Inflammatory macrophage (primary cell): ENCODE data around the gene DAP.
"Not testable (repeated sequence)": the region's sequence is repeated elsewhere in the genome, so short reads cannot be mapped to it uniquely, and the experiment has no call there.

Source experiments
- DNase-seq, 2 donors: peaks; one replicate each; pipeline ENCODE4 v3.0.0-alpha.2; 2020 to 2022
- total RNA-seq, 18 experiments: gene quantifications; one replicate each; lab custom pipeline; 2026; ENCODE audit warnings: mixed read lengths in 6 of 18, inconsistent platforms in 2 of 18; lab: John Stamatoyannopoulos, UW

The DAP gene, protein sequence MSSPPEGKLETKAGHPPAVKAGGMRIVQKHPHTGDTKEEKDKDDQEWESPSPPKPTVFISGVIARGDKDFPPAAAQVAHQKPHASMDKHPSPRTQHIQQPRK
- total RNA-seq: 27.7 to 98.1 (median 47.8) reads per million in 18 experiments

DNA sequence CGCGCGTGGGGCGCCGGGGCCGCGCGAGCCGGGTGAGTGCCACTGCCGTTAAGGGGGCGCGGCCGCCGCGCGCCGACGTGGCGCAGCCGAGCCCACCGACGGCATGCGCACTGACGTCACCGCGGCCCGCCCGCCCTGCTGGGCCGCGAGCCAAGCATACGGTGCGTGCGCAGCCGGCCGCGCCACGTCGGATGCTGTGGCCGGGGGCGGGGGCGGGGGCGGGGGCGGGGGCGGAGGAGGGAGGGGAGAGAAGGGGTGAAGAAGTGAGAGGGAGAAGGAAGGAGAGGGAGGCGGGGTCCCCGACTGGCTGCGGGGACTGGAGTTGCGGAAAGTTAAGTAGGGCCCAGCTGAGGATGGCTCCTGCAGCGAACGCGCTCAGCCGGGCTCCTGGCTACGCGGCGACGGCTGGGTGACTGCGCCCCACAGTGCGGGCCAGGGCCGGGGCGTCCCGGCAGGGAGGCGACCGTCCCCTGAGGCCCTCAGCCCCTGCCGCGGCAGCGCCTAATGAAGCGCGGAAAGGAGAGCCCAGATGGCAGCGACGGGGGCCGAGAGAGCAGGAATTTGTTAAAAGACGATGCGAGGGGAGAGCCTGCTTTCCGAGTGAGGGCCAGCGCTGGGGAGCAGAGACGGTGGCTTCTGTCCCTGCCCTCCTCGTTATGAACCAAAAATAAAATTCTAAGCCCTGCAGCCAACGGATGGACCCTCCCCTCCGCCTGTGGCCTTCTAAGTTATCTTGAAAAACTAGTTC, at the start of gene DAP:
TSS of gene DAP (minus strand) at position 50 of the 748 bp plus-strand sequence. CDS start 166 bp downstream, outside the sequence.
- DNase-seq: peak; percentile 86 to 93

DNA sequence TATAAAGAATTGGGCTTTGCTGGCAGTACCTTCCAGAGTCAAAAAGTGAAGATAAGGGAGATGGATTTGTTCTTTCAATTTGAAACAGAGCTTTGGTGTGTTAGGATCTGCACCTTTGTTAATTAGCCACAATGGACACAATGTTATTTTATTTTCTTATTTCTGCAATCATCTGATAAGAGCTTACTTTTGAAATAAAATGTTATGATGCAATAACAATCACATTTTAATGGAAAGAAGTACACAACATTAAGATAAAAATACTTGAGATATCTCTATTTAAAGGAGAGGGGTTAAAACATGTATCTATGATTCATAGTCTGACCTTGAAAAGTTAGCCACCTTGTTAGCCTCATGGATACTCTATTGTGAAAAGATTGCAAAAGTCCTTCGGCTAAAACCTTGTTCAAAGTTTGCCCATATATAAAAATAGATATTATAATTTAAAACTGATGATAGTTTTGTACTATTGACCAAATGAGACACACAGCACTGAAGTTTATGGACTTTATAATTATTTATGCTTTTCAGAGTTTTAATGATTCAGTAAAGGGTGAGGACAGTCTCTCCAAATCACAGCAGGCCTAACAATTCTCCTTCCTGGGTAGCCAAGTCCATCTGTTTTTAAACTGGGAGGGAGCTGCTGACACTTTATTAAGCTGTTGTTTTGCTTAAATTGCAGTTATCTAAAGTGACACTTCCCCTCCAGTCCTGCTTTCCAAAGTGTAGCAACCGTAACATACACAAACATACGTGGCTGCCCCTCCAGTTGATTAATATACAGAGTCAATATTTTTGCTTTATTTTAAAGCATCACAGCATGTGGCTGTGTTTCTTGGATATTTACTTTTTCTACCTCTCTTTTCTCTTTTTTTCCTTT, 47.6 kb upstream of the DAP start:
- peak; percentile 8 to 19 for DNase-seq

DNA sequence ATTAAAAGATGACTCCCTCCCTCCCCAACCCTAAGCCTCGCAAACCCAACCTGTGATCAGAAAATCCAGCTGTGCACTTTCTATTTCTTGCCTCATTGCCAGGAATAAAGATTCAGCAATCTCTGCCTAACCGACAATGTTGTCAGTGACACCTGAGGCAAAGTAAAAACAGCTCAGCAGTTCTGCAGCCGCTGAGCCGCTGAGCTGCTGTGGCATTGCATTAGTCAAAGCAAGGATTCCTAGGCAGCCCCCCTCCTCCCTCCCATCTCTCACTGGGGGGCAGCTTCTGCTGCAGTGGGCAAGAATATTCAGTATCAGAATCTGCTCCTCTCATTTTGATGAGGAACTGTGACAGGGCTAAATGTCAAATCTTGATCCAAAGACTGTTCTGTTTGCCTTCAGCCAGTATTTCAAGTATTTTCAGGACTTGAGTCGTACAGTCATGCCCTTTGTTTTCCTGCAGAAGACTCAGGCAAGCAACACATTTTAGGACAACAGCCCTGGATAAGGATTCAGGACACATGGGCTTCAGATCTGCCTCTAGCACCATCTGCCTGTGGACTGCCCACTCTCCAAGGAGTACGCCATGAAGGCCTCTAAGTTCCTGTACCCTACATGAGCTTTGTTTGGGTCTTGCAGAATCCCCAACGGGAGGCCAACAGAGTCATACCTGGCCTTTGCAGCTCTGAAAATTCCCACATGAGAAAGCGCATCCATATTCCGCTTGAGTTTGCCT, 41.1 kb upstream of the DAP start:
- DNase-seq: no peak

DNA sequence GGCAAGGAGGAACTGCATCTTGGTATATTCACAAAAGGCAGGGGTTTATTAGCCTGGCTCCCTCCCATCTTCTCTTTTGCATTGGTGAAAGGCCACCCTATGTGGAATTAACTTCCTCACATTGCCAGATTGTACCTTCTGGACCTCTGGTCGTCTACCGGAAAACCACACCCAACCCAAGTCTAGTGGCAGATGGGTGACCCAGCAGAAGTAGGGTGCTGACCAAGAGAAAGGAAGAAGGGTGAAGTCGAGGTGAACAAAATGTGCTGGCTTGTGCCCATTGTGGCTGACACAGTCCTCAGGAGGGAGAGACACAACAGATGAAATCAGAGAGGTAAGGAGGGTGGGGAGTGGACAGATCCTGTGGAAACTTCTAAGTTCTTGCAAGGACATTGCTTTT, 39.8 kb upstream of the DAP start:
- DNase-seq: peak in 1 of 2 donors; percentile 33

DNA sequence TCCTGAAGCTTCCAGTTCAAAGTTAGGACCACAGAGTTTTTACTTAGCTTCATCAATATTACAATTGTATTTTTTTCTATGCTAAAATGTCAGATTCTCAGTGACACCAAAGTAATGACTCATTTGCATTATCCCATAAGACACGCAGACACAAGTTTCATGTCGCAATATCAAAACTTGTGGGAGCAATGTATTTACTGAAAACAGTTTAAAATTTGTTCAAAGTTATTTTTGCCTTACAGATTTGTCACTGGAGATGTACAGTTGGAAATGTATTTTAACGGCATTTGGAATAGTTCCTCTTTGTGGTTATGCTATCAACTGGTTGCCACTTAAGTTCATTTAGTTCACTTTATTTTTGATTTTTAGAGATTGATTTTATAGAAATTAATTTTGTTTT, 36.2 kb upstream of the DAP start:
- DNase-seq: peak; percentile 46 to 69

DNA sequence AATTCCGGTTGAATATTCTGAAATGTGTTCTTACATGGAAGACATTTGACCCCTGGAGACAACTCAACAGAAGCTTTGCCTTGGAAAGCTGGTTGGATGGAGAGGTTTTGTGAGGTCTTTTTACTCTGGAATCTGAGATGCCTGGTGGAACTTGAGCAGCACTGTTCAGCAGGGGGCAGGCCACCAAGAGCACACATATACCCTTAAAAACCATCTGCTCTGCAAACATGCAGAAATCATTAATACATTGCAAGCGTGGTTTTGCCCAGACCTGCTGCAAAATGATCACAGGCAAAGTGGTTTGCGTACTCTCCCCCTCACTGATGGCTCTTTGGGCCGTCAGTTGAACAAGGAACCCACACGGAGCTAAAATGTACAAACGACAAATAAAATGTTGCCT, 32.8 kb upstream of the DAP start:
- DNase-seq: peak in 1 of 2 donors; percentile 2

DNA sequence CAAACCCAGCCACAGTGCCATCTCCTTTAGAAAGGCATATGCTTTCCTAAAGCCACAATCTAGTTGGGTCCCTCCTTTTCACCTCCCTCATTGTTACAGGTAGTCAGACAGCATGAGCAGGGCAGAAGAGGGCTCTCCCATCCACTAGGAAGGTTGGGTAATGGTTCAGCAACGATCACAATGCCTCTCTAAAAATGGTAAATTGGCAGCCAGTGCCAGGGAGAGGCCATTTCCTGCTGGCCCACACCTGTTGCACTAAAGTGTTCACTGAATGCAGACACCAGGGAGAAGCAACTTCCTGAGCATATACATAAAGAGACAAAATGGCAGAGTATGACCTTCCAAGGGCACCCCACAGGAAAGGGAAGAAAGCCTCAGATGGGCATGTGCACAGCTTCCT, 31.3 kb upstream of the DAP start:
- DNase-seq: peak in 1 of 2 donors; percentile 1

DNA sequence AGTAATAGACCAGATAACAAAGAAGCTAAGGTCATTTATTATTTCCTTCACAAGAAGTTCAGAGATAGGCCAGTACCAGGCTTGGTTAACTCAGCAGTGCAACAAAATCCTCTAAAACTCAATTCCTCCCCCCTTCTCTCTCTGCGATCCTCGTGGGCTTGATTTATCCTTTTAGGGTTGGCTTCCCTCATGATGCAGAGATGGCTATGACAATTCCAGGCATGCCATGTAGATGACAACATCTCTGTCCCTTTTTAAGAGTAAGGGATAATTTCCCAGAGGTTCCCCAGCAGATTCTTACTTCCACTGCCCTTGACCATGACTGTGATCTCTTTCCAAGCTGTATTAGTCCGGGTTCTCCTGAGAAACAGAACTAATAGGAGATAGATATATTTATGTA, 28.7 kb upstream of the DAP start:
- no peak for DNase-seq

DNA sequence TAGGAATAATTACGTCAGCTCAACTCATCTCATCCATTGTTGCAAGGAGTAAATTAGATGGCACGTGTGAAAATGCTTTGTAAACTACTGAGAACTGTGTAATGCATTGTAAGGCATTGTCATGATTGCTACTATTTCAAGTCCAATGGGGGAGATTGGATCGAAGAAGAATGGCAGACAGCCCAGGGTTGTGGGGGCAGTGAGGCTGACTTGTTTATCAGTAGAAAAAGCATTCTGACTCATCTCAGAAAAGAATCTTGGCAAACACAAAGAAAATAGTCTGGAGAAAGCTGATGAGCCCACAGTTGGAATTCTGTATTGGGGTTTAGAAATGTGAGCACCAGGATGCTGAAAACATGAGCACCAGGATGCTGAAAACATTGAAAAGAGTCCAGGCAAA, 28.0 kb upstream of the DAP start:
- DNase-seq: no peak

DNA sequence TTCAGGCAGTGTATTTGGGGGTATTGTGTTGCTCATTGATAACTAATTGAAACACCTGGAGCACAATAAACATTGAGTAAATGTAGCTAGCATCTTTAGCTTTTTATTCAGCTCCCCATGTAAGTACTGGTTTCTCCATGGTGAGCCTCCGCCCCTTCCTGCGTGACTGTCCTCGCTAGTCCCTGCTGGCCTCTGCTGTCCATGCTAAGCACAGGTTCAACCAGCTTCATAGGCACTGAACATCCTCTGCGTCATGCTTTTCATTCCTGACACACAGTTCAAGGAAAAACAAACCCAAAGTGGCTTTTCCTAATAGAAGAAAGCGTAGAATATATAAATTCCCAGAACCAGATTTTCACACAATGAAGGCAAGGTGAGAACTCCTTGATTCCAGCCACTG, 27.3 kb upstream of the DAP start:
- DNase-seq: no peak

DNA sequence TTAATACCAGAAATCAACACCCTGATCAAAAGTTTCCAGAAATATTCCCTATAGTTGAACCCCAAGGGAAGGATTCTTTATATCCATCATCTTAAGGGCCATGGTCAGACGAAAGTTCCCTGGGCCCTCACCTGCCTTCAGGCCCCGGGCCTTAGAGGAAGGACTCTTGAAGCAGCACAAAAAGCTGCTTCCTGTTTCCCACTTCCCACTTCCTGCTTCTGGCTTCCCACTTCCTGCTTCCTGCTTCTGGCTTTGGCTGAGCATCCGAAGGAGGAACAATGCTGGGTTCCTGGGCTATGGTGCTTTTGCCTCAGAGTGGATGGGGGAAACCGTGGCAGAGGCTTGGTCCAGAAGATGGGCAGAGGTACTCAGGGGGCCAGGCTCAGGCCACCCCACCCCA, 25.8 kb upstream of the DAP start:
- DNase-seq: peak in 1 of 2 donors; percentile 29

DNA sequence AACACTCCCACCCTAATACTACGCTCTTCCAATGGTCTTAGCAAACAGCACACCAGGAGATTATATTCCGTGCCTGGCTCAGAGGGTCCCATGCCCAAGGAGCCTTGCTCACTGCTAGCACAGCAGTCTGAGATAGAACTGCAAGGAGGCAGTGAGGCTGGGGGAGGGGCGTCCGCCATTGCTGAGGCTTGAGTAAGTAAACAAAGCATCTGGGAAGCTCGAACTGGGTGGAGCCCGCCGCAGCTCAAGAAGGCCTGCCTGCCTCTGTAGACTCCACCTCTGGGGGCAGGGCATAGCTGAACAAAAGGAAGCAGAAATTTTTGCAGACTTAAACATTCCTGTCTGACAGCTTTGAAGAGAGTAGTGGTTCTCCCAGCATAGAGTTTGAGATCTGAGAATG, 19.2 kb upstream of the DAP start:
- DNase-seq: not testable (repeated sequence)

DNA sequence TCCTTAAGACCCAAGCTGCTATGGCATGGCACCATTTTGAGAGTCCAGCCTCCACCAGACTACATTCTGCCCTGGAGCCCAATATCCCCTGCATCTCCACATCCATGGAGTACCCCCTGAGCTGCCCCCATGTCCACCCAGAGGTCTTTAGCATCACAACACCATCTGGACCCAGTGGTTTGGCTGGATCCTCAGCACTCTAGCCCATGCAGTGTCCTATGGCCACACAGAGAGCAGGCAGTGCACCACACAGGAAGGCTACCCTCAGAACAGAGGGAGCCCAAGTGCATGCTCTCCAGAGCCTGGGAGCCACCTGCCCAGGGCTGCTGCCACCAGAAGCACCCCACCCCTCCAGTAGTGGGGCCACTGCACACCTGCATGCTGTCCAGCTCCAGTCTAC, 18.6 kb upstream of the DAP start:
- no peak for DNase-seq

DNA sequence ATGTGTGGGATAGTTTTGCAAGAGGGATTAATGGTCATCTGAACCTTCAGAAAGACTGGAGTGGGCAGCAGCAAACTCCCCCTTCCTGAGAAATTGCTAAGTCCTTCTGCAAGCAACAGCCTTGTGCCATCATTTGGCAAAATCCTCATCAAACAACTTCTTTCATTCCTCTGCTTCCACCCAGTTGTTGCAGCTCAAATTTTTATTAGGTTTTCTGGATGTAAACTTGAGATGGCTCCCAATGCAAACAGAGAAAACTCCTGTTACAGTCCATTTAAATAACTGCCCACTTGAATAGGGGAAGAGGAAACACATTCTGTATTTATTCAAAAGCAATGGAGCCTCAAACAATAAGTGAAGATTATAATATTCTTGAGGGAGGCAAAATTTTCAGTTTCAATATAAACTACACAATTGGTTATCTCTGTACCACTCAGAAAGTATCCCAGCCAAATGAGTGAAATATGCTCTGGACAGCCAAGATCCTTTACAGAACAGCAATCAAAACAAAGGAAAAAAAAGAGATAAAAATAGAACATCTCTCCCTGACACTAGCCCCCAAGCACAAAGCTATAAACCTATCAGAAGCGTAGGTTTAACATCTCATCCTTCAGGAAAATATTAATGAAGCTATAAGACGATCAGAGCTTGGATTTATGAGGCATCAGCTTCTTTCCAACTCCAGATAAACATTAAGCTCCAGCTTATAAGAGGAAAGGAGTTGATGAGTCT, 17.3 kb upstream of the DAP start:
- DNase-seq: peak in 1 of 2 donors; percentile 10

DNA sequence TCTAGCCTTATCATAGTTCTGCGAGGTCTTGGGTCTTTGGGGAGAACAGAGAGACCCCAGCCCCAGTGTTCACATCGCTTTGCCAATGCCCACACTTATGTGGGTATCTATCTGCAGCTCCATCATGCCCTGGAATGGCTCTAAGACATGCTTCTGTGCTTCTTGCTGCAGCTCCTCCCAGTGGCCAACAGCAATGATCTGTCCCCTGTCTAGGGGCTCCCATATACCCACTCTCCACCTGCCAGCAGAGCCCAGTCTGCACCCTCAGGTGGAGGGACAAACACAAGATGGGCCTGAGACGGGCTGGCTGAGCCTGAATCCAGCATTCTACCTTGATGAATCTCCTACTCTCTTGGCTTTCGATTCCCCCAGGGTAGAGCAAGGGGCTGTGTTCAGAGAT, 14.6 kb upstream of the DAP start:
- DNase-seq: no peak

DNA sequence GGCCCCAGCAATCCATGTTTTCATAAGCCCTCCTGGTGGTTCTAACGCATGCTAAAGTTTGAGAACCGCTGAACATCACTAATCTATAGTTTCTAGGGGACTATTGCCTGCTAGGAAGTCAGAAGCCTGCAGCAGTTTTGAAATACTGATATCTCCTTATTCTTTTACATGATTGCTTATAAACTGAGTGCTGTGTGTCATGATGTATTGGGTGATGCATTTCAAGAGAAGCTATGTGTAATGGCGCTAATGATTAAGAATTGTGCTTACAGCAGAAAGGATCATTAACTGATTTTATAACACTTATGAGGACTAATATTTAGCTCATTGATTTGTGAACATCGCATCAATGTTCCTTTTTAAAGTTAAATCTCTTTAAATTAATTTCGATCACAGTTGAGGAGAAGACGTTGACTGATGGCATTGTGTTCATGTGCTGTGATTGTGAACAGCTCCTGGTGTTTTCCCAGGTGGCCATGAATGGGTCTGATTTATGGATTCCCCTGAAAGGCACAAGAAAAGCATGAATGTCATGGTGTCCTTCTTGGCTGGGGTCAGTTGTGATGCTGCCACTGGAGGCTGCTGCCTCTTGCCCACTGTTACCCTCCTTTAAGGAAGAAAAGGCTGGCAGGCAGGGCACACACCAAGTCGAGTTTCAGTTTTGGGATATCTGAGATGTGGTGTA, 12.0 kb upstream of the DAP start:
- no peak for DNase-seq

DNA sequence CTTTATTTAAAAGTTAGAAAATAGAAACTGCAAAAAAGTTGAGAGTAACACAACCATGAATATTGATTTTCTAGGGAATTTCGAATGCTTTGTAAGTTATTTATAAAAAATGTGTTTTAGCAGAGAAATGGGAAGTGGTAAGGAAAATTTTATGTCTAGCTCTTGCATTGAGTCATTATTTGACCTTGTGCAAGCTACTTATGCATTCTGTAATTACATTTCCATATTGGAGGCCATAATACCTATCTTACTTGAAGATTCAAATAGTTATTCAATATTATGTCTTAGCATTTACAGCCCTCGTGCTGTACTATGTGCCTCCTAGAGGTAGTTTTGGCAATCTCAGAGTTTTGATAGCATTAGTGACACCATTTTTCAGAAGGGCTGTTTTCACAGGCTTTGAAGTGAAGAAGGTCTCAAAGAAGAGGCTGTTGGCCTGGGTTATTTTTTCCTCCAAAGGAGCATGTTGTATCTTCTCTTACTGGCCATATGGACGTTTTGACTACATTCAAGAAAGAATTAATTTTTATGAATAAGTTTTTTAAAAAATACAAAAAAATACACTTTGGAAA, 7.4 kb upstream of the DAP start:
- peak; percentile 12 to 68 for DNase-seq

DNA sequence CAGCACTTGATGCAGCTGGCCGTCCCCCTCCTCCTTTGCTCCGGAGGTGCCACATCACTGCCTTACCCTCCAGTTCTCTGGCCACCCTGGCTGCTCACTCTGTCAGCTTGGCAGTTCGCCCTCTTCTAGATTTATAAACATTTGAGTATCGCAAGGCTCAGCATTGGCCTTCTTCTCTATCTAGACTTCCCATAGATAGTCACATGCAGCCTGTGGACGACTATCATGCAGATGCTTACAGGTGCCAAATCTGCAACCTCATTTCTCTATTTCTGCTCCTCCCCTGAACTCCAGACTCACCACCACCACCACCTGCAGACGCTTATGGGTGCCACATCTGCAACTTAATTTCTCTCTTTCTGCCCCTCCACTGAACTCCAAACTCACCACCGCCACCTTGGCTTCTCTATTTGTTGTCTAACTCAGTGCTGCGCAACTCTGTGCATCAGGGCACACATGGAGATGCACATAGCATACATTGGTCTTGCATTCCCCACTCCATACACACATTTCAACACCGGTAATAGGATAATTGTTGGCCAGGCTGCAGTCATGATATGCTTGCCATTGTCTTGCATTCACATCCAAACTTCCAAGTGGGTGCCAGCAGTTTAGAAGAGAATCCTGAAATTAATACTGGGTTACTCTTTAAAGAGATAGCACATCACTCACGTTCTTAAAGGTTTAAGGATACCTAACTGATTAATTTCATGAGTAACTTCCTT, 1.9 kb upstream of the DAP start:
- peak in 1 of 2 donors; percentile 2 for DNase-seq

DNA sequence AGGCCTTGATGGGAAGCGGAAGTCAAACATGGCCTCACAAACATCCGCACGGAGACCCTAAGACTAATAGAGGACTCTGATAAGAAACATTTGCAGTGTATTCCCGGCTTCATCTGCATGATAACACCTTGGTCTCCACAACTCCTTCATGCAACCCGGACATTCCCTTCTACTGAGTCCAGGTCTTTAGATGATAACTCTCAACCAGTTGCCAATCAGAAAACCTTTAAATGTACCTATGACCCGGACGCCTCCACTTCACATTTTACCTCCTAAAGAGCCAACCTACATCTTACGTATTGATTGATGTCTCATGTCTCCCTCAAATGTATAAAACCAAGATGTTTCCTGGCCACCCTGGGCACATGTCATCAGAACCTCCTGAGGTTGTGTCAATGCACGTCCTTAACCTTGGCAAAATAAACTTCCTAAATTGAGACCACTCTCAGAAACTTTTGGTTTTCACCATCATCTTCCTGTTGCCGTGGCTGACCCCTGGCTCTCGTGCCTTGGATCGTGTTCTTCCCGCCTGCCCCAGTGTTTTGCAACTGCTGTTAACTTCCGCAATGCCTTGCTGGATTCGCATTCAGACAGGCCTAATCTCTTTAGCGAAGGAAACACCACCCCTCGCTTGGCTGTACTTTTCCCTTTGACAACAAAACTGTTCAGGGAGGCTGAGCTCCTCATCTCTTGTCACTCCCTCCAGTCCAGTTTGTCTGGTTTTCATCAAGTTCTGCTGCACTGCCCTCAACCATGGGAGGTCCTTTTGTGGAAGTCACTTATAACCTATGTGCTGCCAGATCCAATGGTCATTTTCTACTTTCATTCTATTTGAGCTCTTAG, 1.1 kb upstream of the DAP start:
- peak; percentile 85 to 94 for DNase-seq

DNA sequence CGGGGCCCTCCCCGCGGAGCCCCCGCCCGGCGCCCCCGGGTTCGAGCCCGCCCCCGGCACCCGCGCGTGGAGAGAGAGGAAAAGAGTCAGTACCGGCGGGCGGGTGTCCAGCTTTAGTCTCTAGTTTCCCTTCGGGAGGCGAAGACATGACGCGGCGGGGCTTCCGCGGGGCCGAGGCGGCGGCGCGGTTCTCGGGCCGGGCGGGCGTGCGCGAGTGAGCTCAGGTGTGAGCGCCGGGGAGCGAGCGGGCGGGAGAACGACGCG, 181 bp downstream of the DAP start:
- DNase-seq: no peak
